Measurements from ENCODE around the gene PRKCA. TPM values are rescaled to one million over a fixed set of nuclear protein-coding genes. Genes with fewer than 3 reads are reported as not detected.

PRKCA gene
- total RNA-seq, 1 experiment from 2014 or later, result 29.6 TPM

GRCh38 chr17:66432996-66433551, 130.7 kb downstream of the PRKCA start:
- TF ChIP-seq CTCF (IDR thresholded peaks at IDR 0.05; ENCODE audit: insufficient read depth in 1 of 2, low read depth in 1 of 2, low read length in 1 of 2, severe bottlenecking in 1 of 2, unreplicated experiment in 1 of 2), result no peak
- Histone ChIP-seq H3K36me3 (ENCODE audit: control insufficient read depth, insufficient read depth, low read length) (no peaks in the 10 kb centered on the region), H3K4me1 (peaks cover under 1% of the 10 kb centered on the region; the same call in 1 of the 2 replicates), H3K27me3 (replicated peaks; ENCODE audit: control insufficient read depth, insufficient read depth, low read length) (no peaks in the 10 kb centered on the region), H3K9me3 (no peaks in the 10 kb centered on the region), H3K4me3 (ENCODE audit: low read depth, low read length) (no peak overlapping the region)
- no peaks in the 10 kb centered on the region for H3K27me3 Mint-ChIP-seq (ENCODE audit: insufficient read depth, unreplicated experiment)
- no TSS peak for BruUV-seq (replicated peaks)
- H3K4me1 Mint-ChIP-seq (ENCODE audit: low read depth, unreplicated experiment), result no peaks in the 10 kb centered on the region
- no peaks in the 10 kb centered on the region for H3K9me3 Mint-ChIP-seq (ENCODE audit: unreplicated experiment)
- no peaks in the 10 kb centered on the region for H3K36me3 Mint-ChIP-seq (ENCODE audit: insufficient read depth, unreplicated experiment)
- H3K4me3 Mint-ChIP-seq (ENCODE audit: unreplicated experiment), result no peak overlapping the region
- CTCF ChIA-PET, result no interaction called here
- H3K27ac Mint-ChIP-seq (ENCODE audit: unreplicated experiment), result no peak overlapping the region
- intact Hi-C loops (cut with micrococcal nuclease; ENCODE audit: unreplicated experiment), result no loop called here
- POLR2A ChIA-PET, result no interaction called here
- no peak for DNase-seq

GRCh38 chr17:66435182-66435581, 132.8 kb downstream of the PRKCA start:
- H3K27me3 Mint-ChIP-seq (ENCODE audit: insufficient read depth, unreplicated experiment), result no peaks in the 10 kb centered on the region
- H3K4me1 Mint-ChIP-seq (ENCODE audit: low read depth, unreplicated experiment), result no peaks in the 10 kb centered on the region
- TF ChIP-seq CTCF (IDR thresholded peaks at IDR 0.05; ENCODE audit: insufficient read depth in 1 of 2, low read depth in 1 of 2, low read length in 1 of 2, severe bottlenecking in 1 of 2, unreplicated experiment in 1 of 2), result no peak
- BruUV-seq (replicated peaks), result no TSS peak
- intact Hi-C loops (cut with micrococcal nuclease; ENCODE audit: unreplicated experiment), result no loop called here
- DNase-seq, result no peak
- no peak overlapping the region for H3K4me3 Mint-ChIP-seq (ENCODE audit: unreplicated experiment)
- CTCF ChIA-PET, result no interaction called here
- Histone ChIP-seq H3K4me3 (ENCODE audit: low read depth, low read length) (no peak overlapping the region), H3K4me1 (no peaks in the 10 kb centered on the region), H3K36me3 (ENCODE audit: control insufficient read depth, insufficient read depth, low read length) (no peaks in the 10 kb centered on the region), H3K9me3 (no peaks in the 10 kb centered on the region), H3K27me3 (replicated peaks; ENCODE audit: control insufficient read depth, insufficient read depth, low read length) (no peaks in the 10 kb centered on the region)
- H3K36me3 Mint-ChIP-seq (ENCODE audit: insufficient read depth, unreplicated experiment), result no peaks in the 10 kb centered on the region
- no peaks in the 10 kb centered on the region for H3K9me3 Mint-ChIP-seq (ENCODE audit: unreplicated experiment)
- POLR2A ChIA-PET, result no interaction called here
- no peak overlapping the region for H3K27ac Mint-ChIP-seq (ENCODE audit: unreplicated experiment)

GRCh38 chr17:66436631-66437030, 134.2 kb downstream of the PRKCA start:
- no peaks in the 10 kb centered on the region for H3K9me3 ChIP-seq
- ChIA-PET CTCF (no interaction called here), POLR2A (no interaction called here)
- no peak for DNase-seq
- H3K36me3 Mint-ChIP-seq (ENCODE audit: insufficient read depth, unreplicated experiment), result no peaks in the 10 kb centered on the region
- no peaks in the 10 kb centered on the region for H3K27me3 Mint-ChIP-seq (ENCODE audit: insufficient read depth, unreplicated experiment)
- no peaks in the 10 kb centered on the region for H3K9me3 Mint-ChIP-seq (ENCODE audit: unreplicated experiment)
- no peaks in the 10 kb centered on the region for H3K36me3 ChIP-seq (ENCODE audit: control insufficient read depth, insufficient read depth, low read length)
- no peaks in the 10 kb centered on the region for H3K4me1 Mint-ChIP-seq (ENCODE audit: low read depth, unreplicated experiment)
- H3K27ac Mint-ChIP-seq (ENCODE audit: unreplicated experiment), result no peak overlapping the region
- BruUV-seq (replicated peaks), result no TSS peak
- H3K27me3 ChIP-seq (replicated peaks; ENCODE audit: control insufficient read depth, insufficient read depth, low read length), result no peaks in the 10 kb centered on the region
- H3K4me3 Mint-ChIP-seq (ENCODE audit: unreplicated experiment), result no peak overlapping the region
- TF ChIP-seq CTCF (IDR thresholded peaks at IDR 0.05; ENCODE audit: insufficient read depth in 1 of 2, low read depth in 1 of 2, low read length in 1 of 2, severe bottlenecking in 1 of 2, unreplicated experiment in 1 of 2), result no peak
- H3K4me3 ChIP-seq (ENCODE audit: low read depth, low read length), result no peak overlapping the region
- H3K4me1 ChIP-seq, result no peaks in the 10 kb centered on the region
- intact Hi-C loops (cut with micrococcal nuclease; ENCODE audit: unreplicated experiment), result no loop called here

Data from Caco-2 (cell line).